IPS DF 4.7 (cell line): ENCODE data around the gene NTM.

Experiments used
- DNase-seq: peaks from one replicate; pipeline ENCODE4 v3.0.0-alpha.2; 2013; ENCODE audit warnings: low spot score; ENCODE audit errors: extremely low read depth

NTM gene

GRCh38 chr11:131638889-131639288, 268.5 kb downstream of the NTM start:
- DNase-seq, result no peak

GRCh38 chr11:131640320-131640719, 269.9 kb downstream of the NTM start:
- DNase-seq, result no peak

GRCh38 chr11:131642756-131643531, 272.5 kb downstream of the NTM start:
- no peak for DNase-seq

GRCh38 chr11:131644204-131644795, 273.9 kb downstream of the NTM start:
- no peak for DNase-seq

GRCh38 chr11:131645237-131645636, 274.8 kb downstream of the NTM start:
- no peak for DNase-seq

- DNase-seq, result no peak
Observed at GRCh38 chr11:131649856-131650255, 279.4 kb downstream of the NTM start.

GRCh38 chr11:131652231-131652630, 281.8 kb downstream of the NTM start:
- DNase-seq, result no peak

GRCh38 chr11:131653260-131653659, 282.8 kb downstream of the NTM start:
- DNase-seq, result no peak

- DNase-seq, result no peak
Observed at GRCh38 chr11:131654849-131655248, 284.4 kb downstream of the NTM start.

- no peak for DNase-seq
Observed at GRCh38 chr11:131656179-131656838, 285.9 kb downstream of the NTM start.

- no peak for DNase-seq
Observed at GRCh38 chr11:131656839-131657211, 286.4 kb downstream of the NTM start.

- DNase-seq, result no peak
Observed at GRCh38 chr11:131658414-131658813, 288.0 kb downstream of the NTM start.

GRCh38 chr11:131658952-131659351, 288.5 kb downstream of the NTM start:
- no peak for DNase-seq

- no peak for DNase-seq
Observed at GRCh38 chr11:131659931-131660330, 289.5 kb downstream of the NTM start.

GRCh38 chr11:131661132-131661531, 290.7 kb downstream of the NTM start:
- no peak for DNase-seq

- DNase-seq, result no peak
Observed at GRCh38 chr11:131662317-131662972, 292.0 kb downstream of the NTM start.

- DNase-seq, result no peak
Observed at GRCh38 chr11:131662993-131663392, 292.6 kb downstream of the NTM start.

GRCh38 chr11:131663405-131664200, 293.2 kb downstream of the NTM start:
- no peak for DNase-seq

- no peak for DNase-seq
Observed at GRCh38 chr11:131664293-131664692, 293.9 kb downstream of the NTM start.

- no peak for DNase-seq
Observed at GRCh38 chr11:131664816-131665215, 294.4 kb downstream of the NTM start.

GRCh38 chr11:131665344-131665968, 295.0 kb downstream of the NTM start:
- no peak for DNase-seq
